SU-DHL-6 (cell line): ENCODE results near the gene SPO11.

ENCODE experiments used
- H2AFZ ChIP-seq: fragments of 200-600 bp; sonication (generic); 2 replicates; pipeline ENCODE4 v1.6.1; 2014; ENCODE audit warnings: low read depth, mild to moderate bottlenecking, moderate library complexity, mixed read lengths, antibody characterized with exemption, low read length; ENCODE audit not compliant: severe bottlenecking
- H3F3A ChIP-seq: fragments of 200-600 bp; shearing (Covaris generic); 2 replicates; pipeline ENCODE4 v1.6.0; 2016; ENCODE audit warnings: antibody characterized with exemption, mild to moderate bottlenecking; ENCODE audit not compliant: insufficient read depth
- H3K27ac ChIP-seq: fragments of 200-600 bp; sonication (generic); 2 replicates; pipeline ENCODE4 v1.5.1; 2016; ENCODE audit warnings: low read depth, mild to moderate bottlenecking, low read length, moderate library complexity, mixed read lengths
- H3K27me3 ChIP-seq: fragments of 200-600 bp; sonication (generic), shearing (Covaris generic); 2 replicates; pipeline ENCODE4 v1.6.0; 2014; ENCODE audit warnings: mild to moderate bottlenecking, low read length
- H3K36me3 ChIP-seq: fragments of 200-600 bp; sonication (generic); 2 replicates; pipeline ENCODE4 v1.6.1; 2014; ENCODE audit warnings: mild to moderate bottlenecking, low read length, mixed read lengths
- H3K4me2 ChIP-seq: fragments of 300-600, 200-600 bp; shearing (Covaris generic), sonication (generic); 2 replicates; pipeline ENCODE4 v1.6.0; 2014; ENCODE audit warnings: low read length, low read depth, mild to moderate bottlenecking; ENCODE audit not compliant: poor library complexity, severe bottlenecking
- H3K4me3 ChIP-seq: fragments of 200-600 bp; sonication (generic); 2 replicates; pipeline ENCODE4 v1.5.1; 2014; ENCODE audit warnings: antibody characterized with exemption, low read length, mild to moderate bottlenecking, mixed read lengths; ENCODE audit not compliant: insufficient read depth, poor library complexity, severe bottlenecking
- H3K79me2 ChIP-seq: fragments of 200-600 bp; sonication (generic); 2 replicates; pipeline ENCODE4 v1.6.1; 2014; ENCODE audit warnings: mild to moderate bottlenecking, low read length, moderate library complexity; ENCODE audit not compliant: insufficient read depth
- H3K9ac ChIP-seq: fragments of 200-600 bp; sonication (generic); 2 replicates; pipeline ENCODE4 v1.7.0; 2014; ENCODE audit warnings: mild to moderate bottlenecking, low read length
- H3K9me2 ChIP-seq: fragments of 200-600 bp; sonication (generic); replicated peaks from 2 replicates; pipeline ENCODE4 v1.6.1; 2014; ENCODE audit warnings: low read length; ENCODE audit not compliant: insufficient read depth
- H3K9me3 ChIP-seq: fragments of 200-600 bp; sonication (generic); 2 replicates; pipeline ENCODE4 v1.6.1; 2014; ENCODE audit warnings: low read length, mixed read lengths; ENCODE audit not compliant: insufficient read depth
- H4K20me1 ChIP-seq: fragments of 200-600 bp; sonication (generic); 2 replicates; pipeline ENCODE4 v1.6.1; 2014; ENCODE audit warnings: low read depth, mild to moderate bottlenecking, antibody characterized with exemption, low read length, moderate library complexity, mixed read lengths
- CTCF ChIP-seq: fragments of 200-600 bp; sonication (generic); IDR thresholded peaks from one replicate; pipeline ENCODE4 v1.5.1; 2017; ENCODE audit warnings: antibody characterized with exemption, mild to moderate bottlenecking, low read length, moderate library complexity; ENCODE audit not compliant: insufficient read depth, poor library complexity, severe bottlenecking
- EZH2phosphoT487 ChIP-seq: fragments of 200-600 bp; sonication (generic), shearing (Covaris generic); conservative IDR thresholded peaks from 2 replicates; pipeline ENCODE4 v1.6.1; 2018; ENCODE audit warnings: mild to moderate bottlenecking, antibody characterized with exemption, low read length, moderate library complexity, mixed read lengths

The SPO11 gene

GRCh38 chr20:57381596-57382503 lies 52.2 kb downstream of the SPO11 start:
- H3K9ac ChIP-seq = peak overlapping the region; percentile 3; the same call in 1 of the 2 replicates
- H3K27ac ChIP-seq = no peak overlapping the region
- no peak overlapping the region for H3K4me3 ChIP-seq
- no peaks in the 10 kb centered on the region for H3K79me2 ChIP-seq
- H3K9me2 ChIP-seq = no peaks in the 10 kb centered on the region
- no peaks in the 10 kb centered on the region for H3K9me3 ChIP-seq
- peak; percentile 90 for TF ChIP-seq CTCF
- TF ChIP-seq EZH2phosphoT487 = no peak
- no peak overlapping the region for H2AFZ ChIP-seq
- no peak overlapping the region for H3K4me2 ChIP-seq
- no peaks in the 10 kb centered on the region for H3K36me3 ChIP-seq
- no peaks in the 10 kb centered on the region for H3K27me3 ChIP-seq
- peaks cover 7% of the 10 kb centered on the region; the same call in 1 of the 2 replicates for H3F3A ChIP-seq
- no peaks in the 10 kb centered on the region for H4K20me1 ChIP-seq

GRCh38 chr20:57382516-57382915 lies 52.9 kb downstream of the SPO11 start:
- no peaks in the 10 kb centered on the region for H3K9me2 ChIP-seq
- no peak overlapping the region for H3K4me3 ChIP-seq
- H3K4me2 ChIP-seq = no peak overlapping the region
- H3K9ac ChIP-seq = no peak overlapping the region
- no peaks in the 10 kb centered on the region for H3K27me3 ChIP-seq
- H4K20me1 ChIP-seq = no peaks in the 10 kb centered on the region
- H3K79me2 ChIP-seq = no peaks in the 10 kb centered on the region
- no peaks in the 10 kb centered on the region for H3K36me3 ChIP-seq
- no peaks in the 10 kb centered on the region for H3K9me3 ChIP-seq
- no peak overlapping the region for H2AFZ ChIP-seq
- TF ChIP-seq EZH2phosphoT487 = no peak
- no peak for TF ChIP-seq CTCF
- H3F3A ChIP-seq = peaks cover 7% of the 10 kb centered on the region; the same call in 1 of the 2 replicates
- H3K27ac ChIP-seq = no peak overlapping the region

GRCh38 chr20:57383447-57384347 lies 54.1 kb downstream of the SPO11 start:
- no peak for TF ChIP-seq CTCF
- Histone ChIP-seq H3K9ac (no peak overlapping the region), H3K4me2 (no peak overlapping the region), H3K36me3 (no peaks in the 10 kb centered on the region), H3K9me3 (no peaks in the 10 kb centered on the region), H3K4me3 (no peak overlapping the region), H3K27ac (no peak overlapping the region), H3K9me2 (no peaks in the 10 kb centered on the region), H3K27me3 (no peaks in the 10 kb centered on the region), H3F3A (peaks cover 18% of the 10 kb centered on the region), H4K20me1 (no peaks in the 10 kb centered on the region), H3K79me2 (no peaks in the 10 kb centered on the region), H2AFZ (no peak overlapping the region)
